B cell (primary cell): Measurements from ENCODE around the gene SPATA24. TPM values are rescaled to one million over a fixed set of nuclear protein-coding genes. Genes with fewer than 3 reads are reported as not detected.
A peak's percentile ranks its signal among the peaks of the same experiment; 100 is the strongest.

Experiments
- ATAC-seq: fragments of 200-7000 bp; cut with Tn5 transposase; one replicate; pipeline ENCODE4 v1.10.0; 2021; ENCODE audit warnings: low read depth, mild to moderate bottlenecking, moderate number of reproducible peaks, moderate library complexity
- CTCF ChIA-PET: fragments of 350-600 bp; sonication (Branson Sonifier 250); formaldehyde crosslinking; loops from one replicate; lab custom pipeline; 2021; ENCODE audit warnings: antibody characterized with exemption, inconsistent platforms; lab: Charles Lee
- POLR2A ChIA-PET: fragments of 350-600 bp; sonication (Branson Sonifier 250); formaldehyde crosslinking; loops from one replicate; lab custom pipeline; 2021; ENCODE audit warnings: antibody characterized with exemption; lab: Charles Lee
- DNase-seq: peaks from one replicate; pipeline ENCODE4 v3.0.0; 2013
- H2AFZ ChIP-seq: 2 replicates; pipeline ENCODE4 v1.6.1; 2012; ENCODE audit warnings: mild to moderate bottlenecking, low read depth, low read length; ENCODE audit not compliant: insufficient read depth, poor library complexity, severe bottlenecking
- H3K27ac ChIP-seq, 2 donors: 1 replicate in 1 of 2; 2 replicates in 1 of 2; pipeline ENCODE4 v1.5.1; 2012 to 2013; ENCODE audit warnings: low read length in 2 of 2, mild to moderate bottlenecking in 2 of 2, moderate library complexity in 1 of 2
- H3K27me3 ChIP-seq, 4 experiments: fragments of 200-600 bp in 1 of 4; sonication (generic) in 1 of 4; replicated peaks in 1 of 4; 1 replicate in 2 of 4; 2 replicates in 2 of 4; pipeline versions ENCODE4 v1.6.1 to v1.7.0; 2013 to 2016; ENCODE audit warnings: low read length in 3 of 4, mild to moderate bottlenecking in 2 of 4, mixed read lengths in 1 of 4, moderate library complexity in 1 of 4; ENCODE audit not compliant: insufficient read depth in 4 of 4, control insufficient read depth in 3 of 4; ENCODE audit errors: control extremely low read depth in 1 of 4
- H3K36me3 ChIP-seq, 2 experiments: replicated peaks in 1 of 2; 1 replicate in 1 of 2; 2 replicates in 1 of 2; pipeline versions ENCODE4 v1.6.1 to v1.7.1; 2013; ENCODE audit warnings: low read length in 1 of 2; ENCODE audit not compliant: insufficient read depth in 2 of 2, control insufficient read depth in 1 of 2; ENCODE audit errors: control extremely low read depth in 1 of 2, extremely low read depth in 1 of 2
- H3K4me1 ChIP-seq, 2 donors: fragments of 200-600 bp in 1 of 2; sonication (generic) in 1 of 2; 1 replicate in 1 of 2; 2 replicates in 1 of 2; pipeline versions ENCODE4 v1.5.1 to v1.6.1; 2013 to 2017; ENCODE audit warnings: low read length in 2 of 2; ENCODE audit not compliant: control insufficient read depth in 2 of 2, insufficient read depth in 2 of 2
- H3K4me2 ChIP-seq: replicated peaks from 2 replicates; pipeline ENCODE3; 2012; ENCODE audit warnings: mild to moderate bottlenecking, low read depth, low read length; ENCODE audit not compliant: poor library complexity, severe bottlenecking
- H3K4me3 ChIP-seq, 5 experiments: fragments of 200-600 bp in 1 of 5; sonication (generic) in 1 of 5; 1 replicate in 3 of 5; 2 replicates in 2 of 5; pipeline versions ENCODE4 v1.5.1 to v1.7.0; 2011 to 2016; ENCODE audit warnings: low read length in 4 of 5, mild to moderate bottlenecking in 4 of 5, low read depth in 2 of 5, control low read depth in 1 of 5, moderate library complexity in 1 of 5; ENCODE audit not compliant: insufficient read depth in 1 of 5; ENCODE audit errors: control extremely low read depth in 1 of 5, extremely low read depth in 1 of 5
- H3K79me2 ChIP-seq: fragments of 200-600 bp; sonication (generic); one replicate; pipeline ENCODE4 v1.6.0; 2016; ENCODE audit warnings: low read length; ENCODE audit not compliant: control insufficient read depth, insufficient read depth
- H3K9ac ChIP-seq: fragments of 200-600 bp; sonication (generic); 2 replicates; pipeline ENCODE4 v1.6.1; 2017; ENCODE audit warnings: mild to moderate bottlenecking, low read length, moderate library complexity
- H3K9me3 ChIP-seq, 3 donors: one replicate each; pipeline versions ENCODE4 v1.6.1 to v1.7.1; 2013; ENCODE audit warnings: low read length in 2 of 3; ENCODE audit not compliant: control insufficient read depth in 2 of 3, insufficient read depth in 1 of 3; ENCODE audit errors: control extremely low read depth in 1 of 3
- H4K20me1 ChIP-seq: 2 replicates; pipeline ENCODE4 v1.6.0; 2012; ENCODE audit warnings: mild to moderate bottlenecking, low read length; ENCODE audit not compliant: insufficient read depth, control insufficient read depth, poor library complexity, severe bottlenecking
- H3K27ac Mint-ChIP-seq: one replicate; pipeline ENCODE4 v1.8.0; 2021; ENCODE audit warnings: mixed read lengths
- H3K27me3 Mint-ChIP-seq: one replicate; pipeline ENCODE4 v1.8.0; 2021; ENCODE audit warnings: mixed read lengths
- H3K4me1 Mint-ChIP-seq: one replicate; pipeline ENCODE4 v1.8.0; 2021; ENCODE audit warnings: mixed read lengths
- H3K4me3 Mint-ChIP-seq: one replicate; pipeline ENCODE4 v1.8.0; 2021; ENCODE audit warnings: mixed read lengths
- H3K9me3 Mint-ChIP-seq: one replicate; pipeline ENCODE4 v1.8.0; 2022; ENCODE audit warnings: mixed read lengths; ENCODE audit not compliant: insufficient read depth
- EZH2 ChIP-seq: IDR thresholded peaks from 2 replicates; pipeline ENCODE4 v1.6.1; 2012; ENCODE audit warnings: borderline replicate concordance, low read depth, mild to moderate bottlenecking, moderate library complexity, low read length; ENCODE audit not compliant: insufficient read depth, poor library complexity, severe bottlenecking
- WGBS: methylation state at CpG from one replicate; pipeline ENCODE4 v1.1.5; 2013; ENCODE audit warnings: missing lambda C conversion rate; ENCODE audit not compliant: insufficient coverage; 5-methylcytosine and 5-hydroxymethylcytosine counted together
- intact Hi-C: fragments of 100-400 bp; cut with micrococcal nuclease; formaldehyde crosslinking; loops from one replicate; pipeline ENCODE4 v1.10.0; 2022
- polyA plus RNA-seq: library from polyadenylated mRNA; depleted of rRNA; stranded (reverse); fragments of >200 nt; gene quantifications from 2 replicates; pipeline ENCODE4 v1.2.3, GENCODE V29; 2012
- total RNA-seq, 2 donors: library from RNA; stranded (reverse); fragments of 120-200 nt in 1 of 2; gene quantifications; 1 replicate in 1 of 2; 2 replicates in 1 of 2; pipeline versions ENCODE4 v1.2.3 to v1.2.4, GENCODE V29; 2013 to 2022
- TF ChIP-seq, protein P1 (sequence below): fragments of 200-600 bp; IDR thresholded peaks from one replicate; pipeline ENCODE4 v1.8.0; 2022; ENCODE audit warnings: antibody characterized with exemption, mild to moderate bottlenecking

Gene SPATA24
- total and polyA plus RNA-seq, 2 donors (not counting 1 experiment from before 2014, with no cell fraction given): 2.0 to 6.4 TPM

DNA sequence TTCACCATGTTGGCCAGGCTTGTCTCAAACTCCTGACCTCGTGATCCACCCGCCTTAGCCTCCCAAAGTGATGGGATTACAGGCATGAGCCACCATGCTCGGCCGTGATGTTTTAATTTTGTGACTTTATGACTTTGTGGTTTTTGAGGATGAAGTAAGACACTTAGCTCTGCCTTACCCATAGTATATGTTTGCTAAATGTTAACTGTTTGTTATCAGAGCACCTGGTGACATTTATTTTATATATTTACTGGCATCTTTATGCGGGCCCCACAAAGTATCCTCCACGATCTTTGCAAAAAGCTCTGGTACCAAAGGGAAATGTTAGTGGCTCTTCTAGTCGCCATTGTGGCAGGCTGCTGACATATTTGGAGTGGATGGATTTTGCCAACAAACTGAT, 27.5 kb downstream of the SPATA24 start:
- Histone ChIP-seq H3K4me2 (no peak overlapping the region), H2AFZ (no peak overlapping the region), H4K20me1 (no peaks in the 10 kb centered on the region), H3K79me2 (peaks cover 28% of the 10 kb centered on the region), H3K4me1 (no peaks in the 10 kb centered on the region), H3K27me3 (no peaks in the 10 kb centered on the region), H3K36me3 (peaks cover 2 to 23% of the 10 kb centered on the region in 2 experiments), H3K9me3 (no peaks in the 10 kb centered on the region), H3K27ac (no peak overlapping the region), H3K9ac (no peak overlapping the region), H3K4me3 (no peak overlapping the region)
- DNase-seq: no peak
- Mint-ChIP-seq H3K4me3 (no peak overlapping the region), H3K9me3 (no peaks in the 10 kb centered on the region), H3K27me3 (no peaks in the 10 kb centered on the region), H3K4me1 (peaks cover 4% of the 10 kb centered on the region), H3K27ac (no peak overlapping the region)
- 100% methylated on average over 2 of the region's 7 CpGs for WGBS
- ChIA-PET CTCF (interaction anchor here (1.9 to 2.9 kb wide), 3 partner anchors 11 to 125 kb away, joined by 5 to 12 read pairs (median 7); partner anchors contain the start of gene MZB1), POLR2A (interaction anchor here (0.6 kb wide), 1 partner anchor 28 kb away, joined by 5 read pairs; the partner anchor contains the start of gene SPATA24)
- no peak for TF ChIP-seq EZH2
- TF ChIP-seq, protein P1, sequence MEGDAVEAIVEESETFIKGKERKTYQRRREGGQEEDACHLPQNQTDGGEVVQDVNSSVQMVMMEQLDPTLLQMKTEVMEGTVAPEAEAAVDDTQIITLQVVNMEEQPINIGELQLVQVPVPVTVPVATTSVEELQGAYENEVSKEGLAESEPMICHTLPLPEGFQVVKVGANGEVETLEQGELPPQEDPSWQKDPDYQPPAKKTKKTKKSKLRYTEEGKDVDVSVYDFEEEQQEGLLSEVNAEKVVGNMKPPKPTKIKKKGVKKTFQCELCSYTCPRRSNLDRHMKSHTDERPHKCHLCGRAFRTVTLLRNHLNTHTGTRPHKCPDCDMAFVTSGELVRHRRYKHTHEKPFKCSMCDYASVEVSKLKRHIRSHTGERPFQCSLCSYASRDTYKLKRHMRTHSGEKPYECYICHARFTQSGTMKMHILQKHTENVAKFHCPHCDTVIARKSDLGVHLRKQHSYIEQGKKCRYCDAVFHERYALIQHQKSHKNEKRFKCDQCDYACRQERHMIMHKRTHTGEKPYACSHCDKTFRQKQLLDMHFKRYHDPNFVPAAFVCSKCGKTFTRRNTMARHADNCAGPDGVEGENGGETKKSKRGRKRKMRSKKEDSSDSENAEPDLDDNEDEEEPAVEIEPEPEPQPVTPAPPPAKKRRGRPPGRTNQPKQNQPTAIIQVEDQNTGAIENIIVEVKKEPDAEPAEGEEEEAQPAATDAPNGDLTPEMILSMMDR: no peak
- intact Hi-C loops: no loop called here
- no peak for ATAC-seq

- Histone ChIP-seq H3K9ac (no peak overlapping the region), H3K4me2 (no peak overlapping the region), H3K27ac (no peak overlapping the region), H3K36me3 (peaks cover 2 to 28% of the 10 kb centered on the region in 2 experiments), H4K20me1 (no peaks in the 10 kb centered on the region), H2AFZ (no peak overlapping the region), H3K4me3 (no peak overlapping the region), H3K9me3 (no peaks in the 10 kb centered on the region), H3K79me2 (peaks cover 22% of the 10 kb centered on the region), H3K4me1 (no peaks in the 10 kb centered on the region), H3K27me3 (no peaks in the 10 kb centered on the region)
- DNase-seq: peak; percentile 10
- H3K27ac Mint-ChIP-seq: peak overlapping the region; percentile 17
- ChIA-PET POLR2A (interaction anchor here (0.9 kb wide), 1 partner anchor 32 kb away, joined by 11 read pairs; no protein-coding TSS in a partner anchor), CTCF (interaction anchor here (1.0 to 2.9 kb wide), 3 partner anchors 13 to 48 kb away, joined by 4 to 12 read pairs (median 4); partner anchors contain the start of gene MZB1)
- no CpG with 5 or more reads among the region's 2 CpGs for WGBS
- no peaks in the 10 kb centered on the region for H3K27me3 Mint-ChIP-seq
- no peak overlapping the region for H3K4me3 Mint-ChIP-seq
- H3K9me3 Mint-ChIP-seq: no peaks in the 10 kb centered on the region
- ATAC-seq: no peak
- intact Hi-C loops: no loop called here
- peaks cover 3% of the 10 kb centered on the region for H3K4me1 Mint-ChIP-seq
- TF ChIP-seq, protein P1: no peak
- TF ChIP-seq EZH2: no peak
These were observed 29.0 kb downstream of the SPATA24 start for GRCh38 chr5:139374909-139375308.
